Testis (tissue), 2 donors: ENCODE data around the gene LRRC36.

Source experiments
- POLR2A ChIP-seq: fragments of 450-650 bp; IDR thresholded peaks from one replicate; pipeline ENCODE4 v1.6.1; 2017; ENCODE audit warnings: antibody characterized with exemption, mild to moderate bottlenecking, moderate library complexity
- TF ChIP-seq, protein P1 (sequence below), 3 experiments: fragments of 450-650 bp in 2 of 3; fragments of 200-600 bp in 1 of 3; sonication (generic) in 1 of 3; IDR thresholded peaks; one replicate each; pipeline ENCODE4 v1.5.1; 2016 to 2019; ENCODE audit warnings: antibody characterized with exemption in 3 of 3, mild to moderate bottlenecking in 2 of 3, moderate library complexity in 1 of 3

DNA sequence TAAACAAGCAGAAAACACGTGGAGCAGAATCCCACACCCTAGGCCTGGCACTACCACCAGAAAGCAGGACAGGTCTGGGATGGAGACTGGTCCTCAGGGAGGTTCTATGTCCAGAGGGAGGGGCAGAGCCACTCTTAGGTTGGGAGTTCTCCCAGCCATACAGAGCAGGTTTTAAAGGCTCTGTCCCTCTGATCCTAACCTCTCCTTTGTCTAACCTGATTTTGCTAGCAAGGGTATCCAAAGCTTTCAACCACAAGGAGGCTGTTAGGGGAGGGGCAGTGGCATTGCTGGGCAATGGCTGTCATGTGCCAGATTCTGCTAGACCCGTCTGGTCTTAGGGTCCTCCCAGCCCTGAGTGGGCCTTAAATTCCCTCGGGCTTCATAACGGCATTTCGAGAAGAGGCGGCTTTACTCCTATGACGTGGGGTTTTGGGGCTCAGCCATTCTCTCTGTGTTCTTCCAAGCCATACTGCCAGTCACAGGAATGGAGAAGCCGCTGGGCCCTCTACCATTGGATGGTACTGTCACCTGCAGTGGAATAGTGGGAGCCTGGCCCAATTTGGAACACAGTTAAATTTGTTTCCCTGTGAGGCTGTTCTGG is 61.0 kb downstream of the LRRC36 start:
- TF ChIP-seq, protein P1, sequence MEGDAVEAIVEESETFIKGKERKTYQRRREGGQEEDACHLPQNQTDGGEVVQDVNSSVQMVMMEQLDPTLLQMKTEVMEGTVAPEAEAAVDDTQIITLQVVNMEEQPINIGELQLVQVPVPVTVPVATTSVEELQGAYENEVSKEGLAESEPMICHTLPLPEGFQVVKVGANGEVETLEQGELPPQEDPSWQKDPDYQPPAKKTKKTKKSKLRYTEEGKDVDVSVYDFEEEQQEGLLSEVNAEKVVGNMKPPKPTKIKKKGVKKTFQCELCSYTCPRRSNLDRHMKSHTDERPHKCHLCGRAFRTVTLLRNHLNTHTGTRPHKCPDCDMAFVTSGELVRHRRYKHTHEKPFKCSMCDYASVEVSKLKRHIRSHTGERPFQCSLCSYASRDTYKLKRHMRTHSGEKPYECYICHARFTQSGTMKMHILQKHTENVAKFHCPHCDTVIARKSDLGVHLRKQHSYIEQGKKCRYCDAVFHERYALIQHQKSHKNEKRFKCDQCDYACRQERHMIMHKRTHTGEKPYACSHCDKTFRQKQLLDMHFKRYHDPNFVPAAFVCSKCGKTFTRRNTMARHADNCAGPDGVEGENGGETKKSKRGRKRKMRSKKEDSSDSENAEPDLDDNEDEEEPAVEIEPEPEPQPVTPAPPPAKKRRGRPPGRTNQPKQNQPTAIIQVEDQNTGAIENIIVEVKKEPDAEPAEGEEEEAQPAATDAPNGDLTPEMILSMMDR (IDR thresholded peaks at IDR 0.05): no peak
- no peak for TF ChIP-seq POLR2A
